GM19328 (cell line): ENCODE results near the gene LRRC27.
"Not testable (repeated sequence)": the region's sequence is repeated elsewhere in the genome, so short reads cannot be mapped to it uniquely, and the experiment has no call there.

ENCODE experiments used
- ATAC-seq: cut with Tn5 transposase; IDR thresholded peaks from one replicate; pipeline ENCODE4 v1.9.1; 2021; ENCODE audit warnings: mild to moderate bottlenecking, moderate library complexity; ENCODE audit not compliant: unreplicated experiment

Gene LRRC27

DNA sequence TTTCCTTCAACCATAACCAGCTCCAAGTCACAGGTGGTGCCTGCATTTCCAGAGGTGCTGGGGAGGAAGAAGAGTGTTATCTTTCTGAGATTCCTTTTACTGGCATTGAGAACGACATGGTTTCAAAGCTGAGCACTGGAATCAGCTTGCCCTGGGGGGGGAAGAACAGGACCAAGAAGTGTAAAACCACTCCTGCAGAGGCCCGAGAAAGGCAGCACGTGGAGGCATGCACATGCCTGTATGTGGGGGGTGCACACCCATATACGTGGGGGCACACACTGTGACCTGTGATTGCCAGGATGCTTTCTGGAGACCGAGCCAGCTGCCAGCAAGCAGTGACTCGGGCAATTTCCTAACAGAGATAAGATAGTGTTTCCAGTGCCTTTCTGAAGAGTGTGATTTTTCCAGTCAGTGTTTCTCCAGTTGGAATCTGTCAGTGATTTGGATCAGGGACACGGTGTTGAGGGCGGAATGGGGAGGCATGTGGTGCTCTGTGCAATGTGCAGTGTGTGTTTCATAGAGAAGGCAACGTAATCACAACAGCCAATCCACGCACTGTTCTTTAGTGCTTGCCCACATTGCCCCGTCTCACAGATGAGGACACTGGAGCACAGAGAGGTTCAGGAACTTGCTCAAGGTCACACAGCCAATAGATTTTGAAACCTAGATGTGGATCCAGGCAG, 4.2 kb downstream of the LRRC27 start:
- ATAC-seq: no peak

DNA sequence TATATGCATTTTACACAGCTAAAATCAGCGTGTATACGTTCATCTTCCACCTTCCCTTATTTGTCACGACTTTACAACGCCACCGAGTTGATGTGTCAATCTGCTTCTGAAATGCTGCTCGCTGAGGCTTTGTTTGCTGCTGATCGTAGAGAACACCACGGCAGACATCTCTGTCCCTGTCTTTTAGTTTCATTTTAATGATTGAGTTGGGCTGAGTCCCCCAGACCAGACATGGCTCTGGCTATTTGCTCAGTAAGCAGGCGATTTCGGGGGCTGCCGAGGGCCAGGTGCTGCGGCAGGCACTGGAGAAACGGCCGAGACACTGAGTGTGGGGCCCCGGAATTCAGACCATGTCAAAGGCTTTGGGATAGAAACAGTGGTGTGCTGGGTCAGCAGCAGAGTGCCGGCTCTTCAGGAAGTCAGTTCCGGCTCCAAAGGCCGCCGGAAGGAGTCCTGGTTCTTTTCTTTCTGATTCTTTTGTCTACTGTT, 5.0 kb downstream of the LRRC27 start:
- no peak for ATAC-seq

DNA sequence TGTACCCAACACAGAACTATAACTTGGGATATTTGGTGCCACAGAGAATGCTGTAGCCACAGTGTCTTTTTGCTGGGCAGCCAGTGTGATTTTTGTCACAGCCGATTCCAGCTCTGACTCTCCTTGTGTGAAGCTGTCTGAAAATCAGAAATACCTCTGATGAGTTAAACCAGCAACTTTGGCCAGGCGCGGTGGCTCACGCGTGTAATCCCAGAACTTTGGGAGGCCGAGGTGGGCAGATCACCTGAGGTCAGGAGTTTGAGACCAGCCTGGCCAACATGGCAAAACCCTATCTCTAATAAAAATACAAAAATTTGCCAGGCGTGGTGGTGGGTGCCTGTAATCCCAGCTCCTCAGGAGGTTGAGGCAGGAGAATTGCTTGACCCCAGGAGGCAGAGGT, 5.9 kb downstream of the LRRC27 start:
- ATAC-seq: not testable (repeated sequence)

DNA sequence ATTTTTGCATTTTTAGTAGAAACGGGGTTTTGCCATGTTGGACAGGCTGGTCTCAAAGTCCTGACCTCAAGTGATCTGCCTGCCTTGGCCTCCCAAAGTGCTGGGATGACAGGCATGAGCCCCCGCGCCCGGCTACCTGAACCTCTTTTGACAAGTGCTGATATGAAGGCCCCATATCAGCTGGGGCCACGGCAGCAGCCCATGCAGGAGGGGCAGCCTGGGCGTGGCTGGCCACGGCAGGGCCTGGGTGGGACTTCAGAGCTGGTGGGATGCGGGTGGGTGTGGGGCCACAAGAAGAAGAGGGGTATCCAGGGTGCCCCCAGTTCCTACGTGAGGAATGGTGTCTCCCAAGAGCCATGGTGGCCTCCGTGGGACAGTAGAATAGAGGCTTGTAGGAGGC, 6.9 kb downstream of the LRRC27 start:
- no peak for ATAC-seq

DNA sequence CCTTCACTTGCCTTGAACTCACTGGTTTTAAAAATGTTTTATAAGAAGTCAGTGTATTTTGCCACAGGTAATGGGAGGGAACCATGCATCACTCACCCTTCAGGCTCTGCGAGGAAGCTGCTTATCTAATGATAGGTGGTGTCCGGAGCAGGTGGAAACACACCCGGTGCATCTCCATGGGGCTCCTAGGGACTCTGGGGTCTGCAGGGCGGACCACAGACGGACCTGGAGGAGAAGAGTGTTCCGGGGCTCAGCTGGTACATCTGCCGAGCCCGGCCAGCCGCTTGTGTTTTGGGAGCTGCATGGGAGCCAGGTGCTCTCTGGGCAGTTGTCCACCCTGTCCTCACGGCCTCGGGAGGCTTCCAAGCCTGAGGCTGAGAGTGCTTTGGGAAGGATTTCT, 7.3 kb downstream of the LRRC27 start:
- ATAC-seq: no peak

DNA sequence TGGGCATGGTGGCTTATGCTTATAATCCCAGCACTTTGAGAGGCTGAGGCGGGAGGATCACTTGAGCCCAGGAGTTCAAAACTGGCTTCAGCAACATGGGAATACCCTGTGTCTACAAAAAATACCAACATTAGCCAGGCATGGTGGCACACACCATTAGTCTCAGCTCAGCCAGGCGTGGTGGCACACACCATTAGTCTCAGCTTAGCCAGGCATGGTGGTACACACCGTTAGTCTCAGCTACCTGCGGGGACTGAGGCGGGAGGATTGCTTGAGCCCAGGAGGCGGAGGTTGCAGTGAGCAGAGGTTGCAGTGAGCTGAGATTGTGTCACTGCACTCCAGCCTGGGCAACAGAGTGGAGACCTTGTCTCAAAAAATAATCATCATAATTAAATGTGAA, 9.0 kb downstream of the LRRC27 start:
- ATAC-seq: no peak

DNA sequence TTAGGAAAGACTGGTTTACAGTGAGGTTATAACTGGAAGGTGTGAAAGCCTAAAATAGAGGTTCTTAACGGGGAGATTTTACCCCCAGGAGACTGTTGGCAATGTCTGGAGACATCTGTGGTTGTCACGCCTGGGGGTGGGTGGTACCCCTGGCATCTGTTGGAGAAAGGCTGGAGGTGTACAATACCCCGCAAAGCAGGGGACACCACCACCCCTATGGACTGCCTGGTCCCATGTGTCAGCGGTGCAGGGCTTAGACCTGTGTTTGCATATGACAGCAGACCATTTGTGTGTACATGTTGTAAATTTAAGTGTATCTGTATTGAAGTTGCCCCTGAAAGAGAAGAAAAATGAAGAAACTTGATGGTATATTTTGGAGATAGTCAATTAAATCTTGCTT, 9.8 kb downstream of the LRRC27 start:
- ATAC-seq: no peak

DNA sequence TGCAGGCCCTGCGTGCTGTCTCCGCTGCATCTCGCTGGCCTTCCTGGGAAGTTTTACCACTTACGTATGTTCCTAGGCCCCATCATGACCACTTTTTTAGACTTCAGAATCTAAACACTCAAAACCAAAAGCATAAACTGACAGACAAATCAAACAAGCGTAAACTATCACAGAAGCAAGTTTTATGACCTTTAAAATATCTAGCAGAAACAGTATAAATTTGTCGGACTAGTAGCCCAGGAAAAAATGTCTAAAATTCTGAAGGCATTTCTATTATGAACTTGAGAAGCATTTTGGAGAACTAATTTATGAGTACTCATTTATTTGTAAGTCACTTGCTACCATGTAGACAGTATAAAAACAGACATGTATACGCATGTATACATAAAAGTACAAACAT, 10.6 kb downstream of the LRRC27 start:
- ATAC-seq: no peak

DNA sequence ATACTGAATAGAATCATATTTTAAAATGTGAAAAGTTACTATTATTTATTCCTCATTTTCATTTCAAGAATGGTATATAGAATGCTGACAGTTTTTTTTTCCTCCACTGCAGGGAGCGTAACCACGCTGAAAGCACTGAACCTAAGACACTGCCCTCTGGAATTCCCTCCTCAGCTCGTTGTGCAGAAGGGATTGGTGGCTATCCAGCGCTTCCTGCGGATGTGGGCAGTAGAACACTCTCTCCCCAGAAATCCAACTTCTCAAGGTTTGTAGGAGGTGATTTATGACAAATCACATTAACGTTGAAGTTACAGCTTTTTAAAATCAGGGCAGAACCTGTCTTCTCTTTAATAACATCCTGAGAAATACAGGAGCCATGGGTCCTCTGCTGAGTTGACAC, 12.4 kb downstream of the LRRC27 start:
- no peak for ATAC-seq

DNA sequence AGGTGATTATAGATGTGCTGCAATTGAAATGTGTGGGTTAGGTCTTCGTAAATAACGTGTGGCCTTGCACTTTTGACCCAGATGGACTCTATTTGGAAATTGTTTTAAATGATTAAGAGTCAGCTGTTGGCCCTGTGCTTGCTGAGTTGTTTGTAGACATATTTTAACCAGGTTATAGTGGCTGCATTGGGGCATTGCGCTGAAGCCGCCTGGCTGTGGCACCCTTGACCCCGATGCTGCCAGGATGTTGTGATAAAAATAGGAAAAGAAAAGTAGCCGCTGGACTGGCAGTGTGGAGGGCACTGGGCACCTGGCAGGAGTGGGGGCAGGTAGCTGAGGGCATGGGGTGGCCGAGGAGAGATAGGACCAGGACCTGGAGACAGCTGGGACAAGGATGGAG, 13.4 kb downstream of the LRRC27 start:
- no peak for ATAC-seq

DNA sequence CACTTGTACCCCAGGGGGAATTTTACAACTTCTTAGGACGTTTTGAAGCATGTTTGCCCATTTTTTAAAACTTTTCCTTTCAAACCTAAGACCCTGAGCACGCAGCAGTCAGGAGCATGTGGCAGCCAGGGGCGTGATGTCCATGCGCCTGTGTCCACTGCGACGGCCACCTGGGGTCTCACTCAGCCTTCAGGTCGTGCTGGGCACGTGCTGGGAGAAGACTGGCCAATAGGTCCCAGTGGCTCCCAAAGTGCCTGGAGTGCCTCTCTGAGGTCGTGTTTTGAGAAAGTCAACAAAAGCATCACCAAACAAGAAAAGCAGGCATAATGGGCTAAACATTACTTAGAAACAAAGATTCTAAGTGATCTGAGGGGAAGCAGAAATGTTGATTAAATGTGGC, 14.8 kb downstream of the LRRC27 start:
- no peak for ATAC-seq

DNA sequence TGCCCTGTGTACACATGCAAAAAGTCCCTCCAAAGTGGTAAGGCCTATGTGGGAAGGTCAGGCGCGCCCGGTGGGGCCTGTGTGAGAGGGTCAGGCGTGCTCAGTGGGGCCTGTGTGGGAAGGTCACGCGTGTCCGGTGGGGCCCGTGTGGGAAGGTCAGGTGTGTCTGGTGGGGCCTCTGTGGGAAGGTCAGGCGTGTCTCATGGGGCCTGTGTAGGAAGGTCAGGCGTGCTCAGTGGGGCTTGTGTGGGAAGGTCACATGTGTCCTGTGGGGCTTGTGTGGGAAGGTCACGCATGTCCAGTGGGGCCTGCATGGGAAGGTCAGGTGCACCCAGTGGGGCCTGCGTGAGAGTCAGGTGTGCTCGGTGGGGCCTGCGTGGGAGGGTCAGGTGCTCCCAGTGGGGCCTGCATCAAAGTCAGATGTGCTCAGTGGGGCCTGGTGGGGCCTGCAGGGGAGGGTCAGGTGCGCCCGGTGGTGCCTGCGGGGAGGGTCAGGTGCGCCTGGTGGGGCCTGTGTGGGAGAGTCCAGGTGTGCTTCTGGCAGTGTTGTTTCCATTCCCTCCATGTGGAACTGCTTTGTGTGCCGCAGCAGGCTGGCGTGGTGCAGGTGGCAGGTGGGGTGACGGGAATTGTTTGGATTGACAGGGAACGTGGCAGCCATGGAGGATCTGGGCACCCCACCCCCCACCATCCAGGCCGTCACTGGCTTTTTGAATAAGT, 15.4 kb downstream of the LRRC27 start:
- ATAC-seq: no peak

DNA sequence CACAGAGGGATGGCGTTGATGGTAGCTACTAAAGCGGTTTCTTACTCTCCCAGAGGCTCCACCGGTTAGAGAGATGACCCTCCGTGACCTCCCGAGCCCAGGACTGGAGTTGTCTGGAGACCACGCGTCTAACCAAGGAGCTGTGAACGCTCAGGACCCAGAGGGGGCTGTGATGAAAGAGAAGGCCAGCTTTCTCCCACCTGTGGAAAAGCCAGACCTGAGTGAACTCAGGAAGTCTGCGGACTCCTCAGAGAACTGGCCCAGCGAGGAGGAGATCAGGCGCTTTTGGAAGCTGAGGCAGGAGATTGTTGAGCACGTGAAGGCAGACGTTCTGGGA, 15.9 kb downstream of the LRRC27 start:
- no peak for ATAC-seq

DNA sequence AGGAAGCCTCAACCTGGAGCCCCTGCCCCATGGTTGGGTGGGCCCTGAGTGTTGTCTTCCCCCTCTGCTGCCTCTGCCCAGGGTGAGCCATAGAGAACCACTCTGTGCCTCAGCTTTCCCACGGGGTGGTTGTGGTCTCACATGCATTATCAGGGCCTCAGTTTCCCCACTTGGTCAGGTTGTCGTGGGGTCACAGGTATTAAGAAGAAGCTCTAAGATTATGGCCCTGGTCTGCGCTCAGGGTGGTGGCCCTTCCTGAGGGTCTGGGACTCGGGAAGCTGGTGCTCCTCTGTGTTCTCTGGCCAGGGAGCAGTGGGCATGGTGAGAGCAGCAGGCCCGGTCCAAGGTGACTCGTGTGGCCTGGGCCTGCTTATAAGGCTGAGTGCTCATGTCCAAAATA, 17.8 kb downstream of the LRRC27 start:
- no peak for ATAC-seq

DNA sequence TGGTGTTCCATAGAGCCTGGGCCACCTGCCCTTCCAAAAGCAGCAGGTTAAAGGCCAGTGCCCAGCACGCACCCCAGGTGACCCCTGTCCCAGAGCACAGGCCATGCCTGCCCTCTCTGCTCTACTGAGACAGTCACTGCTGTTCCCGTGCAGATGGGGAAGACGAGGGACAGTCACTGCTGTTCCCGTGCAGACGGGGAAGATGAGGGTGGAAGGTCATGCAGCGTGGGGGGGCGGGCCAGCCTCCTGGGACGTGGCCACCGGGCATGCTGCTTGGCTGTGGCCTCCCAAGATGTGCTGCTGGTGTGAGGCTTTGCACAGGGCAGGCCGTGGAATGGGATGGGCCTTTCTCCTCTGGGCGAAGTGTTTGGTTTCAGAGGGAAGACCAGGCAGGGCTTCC, 18.4 kb downstream of the LRRC27 start:
- no peak for ATAC-seq

DNA sequence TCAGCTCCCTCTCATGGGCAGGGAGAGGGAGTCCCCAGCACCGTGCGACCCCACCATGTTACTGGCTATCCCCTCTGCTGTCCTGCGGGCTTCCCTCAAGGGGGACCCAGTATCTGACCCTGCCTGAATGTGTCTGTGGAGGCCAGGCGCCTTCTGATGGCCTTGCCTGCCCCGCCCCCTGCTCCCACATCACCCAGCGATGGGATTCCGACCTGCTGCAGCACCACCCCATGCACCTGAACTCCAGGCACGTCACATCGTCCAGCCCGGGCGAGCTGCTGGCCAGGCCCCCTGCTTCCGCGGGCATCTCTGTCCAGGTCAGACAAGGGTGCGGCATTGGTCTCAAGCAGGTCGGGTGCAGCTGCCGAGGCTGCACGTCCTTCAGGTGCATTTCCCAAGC, 19.0 kb downstream of the LRRC27 start:
- ATAC-seq: no peak

DNA sequence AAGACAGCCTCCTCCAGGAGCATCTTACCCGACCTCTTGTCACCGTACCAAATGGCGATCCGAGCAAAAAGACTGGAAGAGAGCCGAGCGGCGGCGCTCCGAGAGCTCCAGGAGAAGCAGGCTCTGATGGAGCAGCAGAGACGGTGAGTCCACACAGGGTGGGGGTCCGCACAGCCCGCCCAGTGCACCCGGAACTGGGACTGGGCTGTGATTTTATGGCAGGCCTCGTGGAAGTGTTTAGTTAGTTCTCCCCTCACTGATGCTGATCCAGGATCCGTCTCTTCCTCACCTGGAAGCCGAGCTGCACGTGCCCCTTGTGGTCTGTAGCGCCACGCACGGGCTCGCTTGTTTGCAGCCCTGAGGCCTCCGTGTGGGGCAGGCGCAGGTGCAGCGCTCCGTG, 19.6 kb downstream of the LRRC27 start:
- no peak for ATAC-seq

DNA sequence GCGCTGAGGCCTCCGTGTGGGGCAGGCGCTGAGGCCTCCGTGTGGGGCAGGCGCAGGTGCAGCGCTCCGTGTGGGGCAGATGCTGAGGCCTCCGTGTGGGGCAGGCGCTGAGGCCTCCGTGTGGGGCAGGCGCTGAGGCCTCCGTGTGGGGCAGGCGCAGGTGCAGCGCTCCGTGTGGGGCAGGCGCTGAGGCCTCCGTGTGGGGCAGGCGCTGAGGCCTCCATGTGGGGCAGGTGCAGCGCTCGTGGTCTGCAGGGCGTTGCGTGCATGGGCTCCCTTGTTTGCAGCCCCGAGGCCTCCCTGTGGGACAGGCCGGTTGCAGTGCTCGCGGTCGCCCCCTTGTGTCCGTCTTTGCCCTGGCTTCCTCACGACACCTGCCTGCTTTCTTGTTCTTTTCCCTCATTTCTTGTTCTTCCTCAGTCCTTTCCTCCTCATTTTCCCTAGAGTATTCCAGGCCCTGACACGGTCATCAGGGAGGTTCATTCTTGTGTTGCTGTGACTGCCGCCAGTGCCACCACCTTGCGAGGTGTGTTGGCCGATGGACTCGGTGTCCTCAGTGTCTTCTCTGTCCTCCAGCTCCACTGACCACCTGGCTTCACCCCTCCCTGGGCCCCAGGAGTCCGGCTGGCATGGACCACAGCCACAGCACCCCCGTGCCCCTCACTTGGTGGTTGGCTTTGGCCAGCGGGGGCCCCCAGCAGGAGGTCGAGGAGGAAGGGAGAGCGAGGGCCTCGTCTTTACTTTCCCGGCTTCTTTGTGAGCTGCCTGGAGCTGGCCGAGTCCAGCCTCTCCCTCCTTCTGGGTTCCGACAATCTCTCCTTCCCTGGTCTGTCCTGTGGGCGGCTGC, 20.7 kb downstream of the LRRC27 start:
- not testable (repeated sequence) for ATAC-seq

DNA sequence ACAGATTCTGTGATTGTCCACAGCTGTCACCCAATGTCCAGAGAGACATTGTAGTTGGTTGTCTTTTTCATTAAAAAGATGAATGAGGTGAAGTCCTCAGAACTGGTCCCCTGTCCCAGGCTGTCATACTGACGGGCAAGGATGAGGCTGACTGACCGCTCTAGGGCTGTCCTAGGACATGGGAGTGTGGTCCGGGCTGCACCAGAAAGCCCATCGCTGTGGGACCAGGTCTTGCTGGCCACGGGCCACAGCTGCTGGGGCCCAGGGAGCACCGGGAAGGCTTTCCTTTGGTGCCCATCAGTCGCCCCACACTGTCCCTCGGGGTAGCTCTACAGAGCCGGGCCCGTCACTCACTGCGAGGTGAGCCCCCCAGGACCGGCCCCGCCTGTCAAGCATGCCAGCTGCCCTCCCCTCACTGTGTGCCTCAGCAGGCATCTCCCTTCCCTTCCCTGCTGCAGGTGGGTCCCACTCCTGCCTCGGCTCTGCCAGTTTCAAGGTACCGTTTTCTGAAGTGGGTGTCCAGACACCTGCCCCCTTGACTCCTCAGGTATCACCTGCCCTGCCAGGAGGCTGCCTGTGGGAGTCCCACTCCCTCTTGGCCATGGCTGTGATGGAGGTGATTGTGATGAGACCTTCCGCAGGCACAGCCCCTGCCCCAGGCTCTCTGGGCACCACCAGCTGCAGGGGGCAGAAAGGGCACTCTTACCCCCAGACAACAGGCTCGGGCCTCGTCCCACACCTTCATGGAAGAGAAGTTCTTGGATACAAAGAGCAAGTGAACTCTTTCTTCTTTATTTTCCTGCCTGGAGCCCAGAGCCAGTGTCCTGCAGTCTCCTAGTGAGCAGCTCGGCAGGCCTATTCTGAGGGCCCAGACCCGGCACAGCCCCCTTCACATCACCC, 21.7 kb downstream of the LRRC27 start:
- ATAC-seq: no peak

DNA sequence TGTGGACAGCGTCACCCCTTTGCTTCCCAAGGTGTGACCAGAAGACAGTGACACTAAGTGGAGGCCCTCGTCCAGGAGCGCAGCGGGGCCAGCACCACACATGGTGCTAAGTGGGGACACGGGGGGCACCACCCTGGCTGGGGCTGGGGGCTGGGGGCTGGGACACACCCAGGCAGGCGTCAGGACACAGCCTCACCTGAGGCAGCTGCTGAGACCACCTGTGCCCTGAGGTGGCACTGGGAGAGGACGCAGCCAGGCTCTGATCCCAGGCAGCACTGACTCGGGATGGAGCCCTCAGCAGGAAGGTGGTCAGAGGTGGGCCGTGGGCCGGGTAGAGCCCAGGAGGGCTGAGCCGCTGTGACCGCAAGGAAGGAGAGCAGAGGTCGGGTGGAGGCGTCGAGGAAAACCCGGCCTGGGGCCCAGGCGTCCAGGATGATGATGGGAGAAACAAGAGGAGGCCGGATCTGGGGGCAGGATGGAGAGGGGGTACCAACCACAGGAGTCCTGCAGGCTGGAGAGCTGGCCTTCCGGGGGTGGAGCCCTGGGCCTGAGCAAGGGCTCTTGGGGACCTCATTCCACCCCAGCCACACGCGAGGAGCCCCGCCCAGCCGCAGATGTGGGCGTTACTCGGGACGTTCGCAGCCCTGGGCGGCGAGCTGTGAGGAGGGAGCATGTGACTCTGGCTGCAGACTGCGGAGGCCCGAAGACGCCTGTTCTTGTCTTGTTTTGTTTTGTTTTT, 22.5 kb downstream of the LRRC27 start:
- ATAC-seq: no peak
